ENCODE data around the gene SLC22A2.

DNA sequence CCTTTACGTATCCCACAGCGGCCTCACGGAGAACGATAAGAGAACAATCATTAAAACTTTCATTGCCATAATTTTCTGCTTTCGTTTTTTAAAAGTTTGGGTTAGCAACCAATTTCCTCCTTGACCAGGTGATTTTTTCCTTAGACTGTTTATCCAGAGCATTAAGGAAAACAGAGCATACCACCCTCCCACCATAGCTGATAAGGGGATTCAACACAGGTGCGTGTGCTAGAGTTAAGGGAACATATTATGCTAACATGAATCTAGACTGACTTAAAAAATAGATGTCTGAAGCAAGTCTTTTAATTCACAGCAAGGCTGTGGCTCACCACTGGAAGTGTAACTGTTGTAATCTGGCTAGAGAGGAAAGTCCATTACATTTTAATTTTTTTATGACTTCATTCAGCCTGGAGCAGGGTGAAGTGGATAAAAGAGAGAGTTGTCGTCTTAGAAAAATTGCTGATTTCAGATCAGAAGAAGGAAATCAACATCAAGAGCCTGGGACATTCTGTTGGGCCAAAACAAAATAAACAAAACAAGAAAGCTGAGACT is 5.5 kb upstream of the SLC22A2 start:
- no peak for TF ChIP-seq EZH2 (IDR thresholded peaks at IDR 0.05; ENCODE audit: borderline replicate concordance, low read depth, low read length, severe bottlenecking)
- no peak for TF ChIP-seq MAX (IDR thresholded peaks at IDR 0.05; ENCODE audit: insufficient read depth, insufficient read length)
- TF ChIP-seq, protein P1, sequence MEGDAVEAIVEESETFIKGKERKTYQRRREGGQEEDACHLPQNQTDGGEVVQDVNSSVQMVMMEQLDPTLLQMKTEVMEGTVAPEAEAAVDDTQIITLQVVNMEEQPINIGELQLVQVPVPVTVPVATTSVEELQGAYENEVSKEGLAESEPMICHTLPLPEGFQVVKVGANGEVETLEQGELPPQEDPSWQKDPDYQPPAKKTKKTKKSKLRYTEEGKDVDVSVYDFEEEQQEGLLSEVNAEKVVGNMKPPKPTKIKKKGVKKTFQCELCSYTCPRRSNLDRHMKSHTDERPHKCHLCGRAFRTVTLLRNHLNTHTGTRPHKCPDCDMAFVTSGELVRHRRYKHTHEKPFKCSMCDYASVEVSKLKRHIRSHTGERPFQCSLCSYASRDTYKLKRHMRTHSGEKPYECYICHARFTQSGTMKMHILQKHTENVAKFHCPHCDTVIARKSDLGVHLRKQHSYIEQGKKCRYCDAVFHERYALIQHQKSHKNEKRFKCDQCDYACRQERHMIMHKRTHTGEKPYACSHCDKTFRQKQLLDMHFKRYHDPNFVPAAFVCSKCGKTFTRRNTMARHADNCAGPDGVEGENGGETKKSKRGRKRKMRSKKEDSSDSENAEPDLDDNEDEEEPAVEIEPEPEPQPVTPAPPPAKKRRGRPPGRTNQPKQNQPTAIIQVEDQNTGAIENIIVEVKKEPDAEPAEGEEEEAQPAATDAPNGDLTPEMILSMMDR (IDR thresholded peaks at IDR 0.05; ENCODE audit: extremely low read depth in 1 of 2, insufficient read depth in 1 of 2, low read depth in 1 of 2, low read length in 2 of 2), result no peak
- TF ChIP-seq POLR2AphosphoS5 (IDR thresholded peaks at IDR 0.05; ENCODE audit: insufficient read depth, low read depth, low read length), result no peak
- TF ChIP-seq POLR2A (IDR thresholded peaks at IDR 0.05; ENCODE audit: low read depth, low read length), result no peak
- no peak for TF ChIP-seq FOS (IDR thresholded peaks at IDR 0.05; ENCODE audit: borderline replicate concordance, insufficient read depth, low read length)
- no peak for TF ChIP-seq MYC (IDR thresholded peaks at IDR 0.05; ENCODE audit: low read depth, low read length)
- TF ChIP-seq JUN (IDR thresholded peaks at IDR 0.05; ENCODE audit: borderline replicate concordance, insufficient read depth, insufficient read length, low read depth), result no peak

Data from endothelial cell of umbilical vein (primary cell).